Testis (tissue), 3 donors: ENCODE data around the gene NBDY. TPM values are rescaled to one million over a fixed set of nuclear protein-coding genes. Genes with fewer than 3 reads are reported as not detected.

Experiments used
- DNase-seq: peaks from one replicate; pipeline ENCODE4 v3.0.0-alpha.2; 2019
- H3K27ac ChIP-seq, 2 donors: fragments of 200-600 bp; sonication (generic); one replicate each; pipeline ENCODE4 v1.5.1; 2019
- H3K27me3 ChIP-seq: fragments of 200-600 bp; sonication (generic); one replicate; pipeline ENCODE4 v1.5.1; 2019
- H3K36me3 ChIP-seq: fragments of 200-600 bp; sonication (generic); one replicate; pipeline ENCODE4 v1.5.1; 2017; ENCODE audit warnings: low read depth; ENCODE audit errors: missing control alignments
- H3K4me1 ChIP-seq: fragments of 200-600 bp; sonication (generic); one replicate; pipeline ENCODE4 v1.5.1; 2019
- H3K4me3 ChIP-seq, 2 donors: fragments of 200-600 bp; sonication (generic); one replicate each; pipeline ENCODE4 v1.5.1; 2017 to 2019
- H3K9me3 ChIP-seq: fragments of 200-600 bp; sonication (generic); one replicate; pipeline ENCODE4 v1.5.1; 2017
- POLR2A ChIP-seq: fragments of 450-650 bp; IDR thresholded peaks from one replicate; pipeline ENCODE4 v1.6.1; 2017; ENCODE audit warnings: antibody characterized with exemption, mild to moderate bottlenecking, moderate library complexity
- WGBS, 2 donors: methylation state at CpG; one replicate each; pipeline ENCODE4 v1.1.5; 2018; 5-methylcytosine and 5-hydroxymethylcytosine counted together
- intact Hi-C: fragments of 100-400 bp; cut with DNase I; formaldehyde crosslinking; loops from one replicate; pipeline ENCODE4 v1.15.1; 2023; ENCODE audit warnings: low total_unique reads
- polyA plus RNA-seq: library from polyadenylated mRNA; stranded (reverse); fragments of 350-450 nt; fragmentation: Illumina TruSeq; extraction: RNeasy Lipid Tissue Mini Kit (QIAGEN cat#74804); gene quantifications from one replicate; pipeline ENCODE4 v1.2.3, GENCODE V29; 2014; ENCODE audit warnings: low read depth, low replicate concordance; ENCODE audit not compliant: insufficient read depth
- total RNA-seq, 2 donors: library from RNA; depleted of rRNA; stranded (reverse); fragments of >200 nt; gene quantifications; one replicate each; pipeline ENCODE4 v1.2.3, GENCODE V29; 2016
- TF ChIP-seq, protein P1 (sequence below), 3 experiments: fragments of 450-650 bp in 2 of 3; fragments of 200-600 bp in 1 of 3; sonication (generic) in 1 of 3; IDR thresholded peaks; one replicate each; pipeline ENCODE4 v1.5.1; 2016 to 2019; ENCODE audit warnings: antibody characterized with exemption in 3 of 3, mild to moderate bottlenecking in 2 of 3, moderate library complexity in 1 of 3

Gene NBDY
- total and polyA plus RNA-seq, 3 donors from 2014 or later = 26.1 to 33.1 (median 30.9) TPM

DNA sequence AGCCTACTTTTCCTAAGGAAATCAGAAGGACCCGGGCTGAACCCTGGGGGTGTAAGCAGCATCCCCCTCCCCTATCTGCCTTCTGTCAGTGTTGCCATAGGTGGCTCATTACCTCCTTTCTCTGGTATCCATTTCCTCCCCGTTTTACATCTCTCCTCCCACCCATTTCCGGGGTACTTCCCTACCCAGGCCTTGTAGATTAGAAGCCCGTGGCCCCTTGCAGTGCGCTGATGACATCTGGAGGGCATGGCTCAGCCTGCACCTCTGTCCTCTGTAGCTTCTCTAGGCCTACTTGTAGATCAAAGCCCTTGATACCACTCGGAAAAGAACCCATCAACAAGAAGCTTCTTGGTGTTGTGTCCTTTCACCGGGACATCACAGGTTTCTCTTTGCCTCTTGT is 71.8 kb downstream of the NBDY start:
- no peaks in the 10 kb centered on the region for H3K9me3 ChIP-seq
- no peak overlapping the region for H3K27ac ChIP-seq
- H3K27me3 ChIP-seq = no peaks in the 10 kb centered on the region
- no peak overlapping the region for H3K4me3 ChIP-seq
- no peaks in the 10 kb centered on the region for H3K36me3 ChIP-seq
- H3K4me1 ChIP-seq = no peaks in the 10 kb centered on the region
- intact Hi-C loops = no loop called here
- no peak for DNase-seq
- no peak for TF ChIP-seq POLR2A
- TF ChIP-seq, protein P1, sequence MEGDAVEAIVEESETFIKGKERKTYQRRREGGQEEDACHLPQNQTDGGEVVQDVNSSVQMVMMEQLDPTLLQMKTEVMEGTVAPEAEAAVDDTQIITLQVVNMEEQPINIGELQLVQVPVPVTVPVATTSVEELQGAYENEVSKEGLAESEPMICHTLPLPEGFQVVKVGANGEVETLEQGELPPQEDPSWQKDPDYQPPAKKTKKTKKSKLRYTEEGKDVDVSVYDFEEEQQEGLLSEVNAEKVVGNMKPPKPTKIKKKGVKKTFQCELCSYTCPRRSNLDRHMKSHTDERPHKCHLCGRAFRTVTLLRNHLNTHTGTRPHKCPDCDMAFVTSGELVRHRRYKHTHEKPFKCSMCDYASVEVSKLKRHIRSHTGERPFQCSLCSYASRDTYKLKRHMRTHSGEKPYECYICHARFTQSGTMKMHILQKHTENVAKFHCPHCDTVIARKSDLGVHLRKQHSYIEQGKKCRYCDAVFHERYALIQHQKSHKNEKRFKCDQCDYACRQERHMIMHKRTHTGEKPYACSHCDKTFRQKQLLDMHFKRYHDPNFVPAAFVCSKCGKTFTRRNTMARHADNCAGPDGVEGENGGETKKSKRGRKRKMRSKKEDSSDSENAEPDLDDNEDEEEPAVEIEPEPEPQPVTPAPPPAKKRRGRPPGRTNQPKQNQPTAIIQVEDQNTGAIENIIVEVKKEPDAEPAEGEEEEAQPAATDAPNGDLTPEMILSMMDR (IDR thresholded peaks at IDR 0.05) = no peak
- WGBS, 2 donors = 77 to 84% methylated on average over 6 to 7 of the region's 7 CpGs

DNA sequence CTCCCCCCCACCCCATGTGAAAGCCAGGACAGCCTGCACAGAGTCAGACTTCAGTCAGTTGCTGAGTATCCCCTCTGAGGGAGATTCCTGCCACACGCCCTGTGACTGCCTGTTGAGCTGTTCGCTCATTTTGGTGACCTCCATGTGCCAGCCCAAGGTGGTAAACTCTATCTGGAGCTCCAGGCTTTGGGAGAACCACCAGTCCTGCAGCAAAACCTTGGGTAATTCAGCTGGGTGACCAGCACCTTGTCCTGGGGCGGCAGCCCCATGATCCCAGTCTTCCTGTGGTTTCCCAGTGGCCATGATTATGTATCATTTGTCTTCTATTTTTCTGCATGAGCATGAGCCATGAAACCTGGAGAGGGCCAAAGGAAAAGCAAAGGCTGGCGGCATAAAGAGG is 73.4 kb downstream of the NBDY start:
- H3K27me3 ChIP-seq = no peaks in the 10 kb centered on the region
- TF ChIP-seq, protein P1 (IDR thresholded peaks at IDR 0.05) = no peak
- TF ChIP-seq POLR2A = no peak
- no peak overlapping the region for H3K27ac ChIP-seq
- WGBS, 2 donors = 96 to 100% methylated on average over 1 to 4 of the region's 4 CpGs
- H3K9me3 ChIP-seq = no peaks in the 10 kb centered on the region
- H3K4me1 ChIP-seq = no peaks in the 10 kb centered on the region
- H3K4me3 ChIP-seq = no peak overlapping the region
- DNase-seq = no peak
- no peaks in the 10 kb centered on the region for H3K36me3 ChIP-seq
- intact Hi-C loops = no loop called here

DNA sequence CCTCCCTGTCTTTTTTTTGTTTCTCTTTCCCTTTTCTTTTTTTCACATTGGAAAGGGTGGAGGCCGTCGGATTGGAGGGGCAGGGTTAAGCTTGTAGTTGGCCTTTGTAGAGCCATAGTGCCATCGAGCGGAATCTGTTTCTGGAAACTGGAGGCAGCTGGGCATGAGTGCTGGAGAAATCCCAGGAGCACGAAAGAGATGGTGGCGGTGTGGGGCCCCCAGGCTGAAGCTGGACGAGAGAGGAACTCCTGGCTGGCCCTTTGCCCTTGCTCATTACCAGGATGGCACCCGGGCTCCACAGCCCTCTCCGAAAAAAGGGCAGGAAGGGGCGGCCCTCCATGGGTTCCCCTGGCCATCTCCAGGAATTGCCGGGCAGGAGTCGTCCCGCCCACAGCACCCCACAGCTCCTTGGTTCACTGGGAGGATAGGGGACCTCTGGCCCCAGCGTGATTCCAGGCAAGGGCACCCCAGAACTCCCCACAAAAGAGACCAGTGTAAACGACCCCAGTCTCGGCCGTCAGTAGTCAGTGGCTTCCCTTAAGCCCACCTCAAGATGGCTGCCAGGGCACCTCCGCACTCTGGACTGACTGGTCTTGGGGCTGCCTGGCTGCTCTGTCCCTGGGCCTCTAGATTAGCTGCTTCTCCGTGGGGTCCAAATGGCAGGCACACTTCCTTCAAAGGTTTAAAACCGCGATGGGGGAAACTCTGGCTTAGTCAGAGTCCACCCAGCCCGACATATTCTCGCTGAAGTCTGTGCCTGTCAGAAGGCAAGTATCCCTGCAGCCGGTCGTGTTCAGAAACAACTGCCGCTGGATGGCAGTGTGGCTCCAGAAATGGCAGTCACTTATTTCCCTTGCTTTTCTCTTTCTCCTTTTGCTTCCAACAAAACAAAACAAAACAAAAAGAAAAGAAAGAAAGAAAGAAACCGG is 74.1 kb downstream of the NBDY start:
- TF ChIP-seq POLR2A = no peak
- TF ChIP-seq, protein P1 (IDR thresholded peaks at IDR 0.05) = peak in 2 of 3 experiments; percentile 23 to 32
- intact Hi-C loops = no loop called here
- DNase-seq = peak; percentile 62

DNA sequence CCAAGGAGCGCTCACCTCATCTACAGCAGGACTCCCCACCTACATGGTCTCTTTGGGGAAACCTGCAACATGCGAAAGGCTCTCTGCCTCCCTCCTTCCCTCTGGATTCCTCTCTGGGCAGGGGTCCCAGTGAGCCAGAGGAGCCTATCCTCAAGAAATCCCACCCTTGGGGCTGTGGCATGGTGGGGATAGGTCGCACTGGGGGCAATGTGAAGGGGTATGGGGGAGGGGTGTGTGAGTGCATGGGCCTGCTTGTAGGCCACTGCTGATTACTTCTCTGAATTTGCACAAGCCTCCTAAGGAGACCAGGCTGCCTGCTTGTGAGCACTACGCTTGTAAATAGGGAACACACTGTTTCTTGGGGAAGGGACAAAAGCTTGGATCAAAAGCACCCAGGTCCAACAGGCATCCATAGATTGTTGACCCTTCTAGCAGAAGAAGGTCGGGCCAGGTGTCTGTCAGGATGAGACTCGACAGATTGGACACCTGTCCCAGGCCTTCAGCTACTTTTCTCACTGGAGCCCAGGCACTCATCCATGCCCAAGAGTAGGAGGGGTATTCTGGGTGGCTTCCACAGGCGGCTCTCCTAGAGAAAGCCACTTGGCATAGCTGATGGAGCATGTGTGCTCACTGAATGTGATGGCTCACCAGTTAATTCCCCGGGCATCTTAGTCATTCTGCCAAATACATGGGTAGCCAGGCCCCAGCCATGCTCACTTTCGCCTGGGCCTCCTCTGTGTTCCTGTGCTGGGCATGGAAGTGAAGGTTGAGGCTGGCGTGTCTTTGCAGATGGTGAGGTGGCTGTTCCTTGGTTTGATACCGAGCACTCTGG is 75.0 kb downstream of the NBDY start:
- H3K27ac ChIP-seq = no peak overlapping the region
- no peak overlapping the region for H3K4me3 ChIP-seq
- WGBS, 2 donors = 46 to 84% methylated on average over 2 to 9 of the region's 11 CpGs
- no peaks in the 10 kb centered on the region for H3K36me3 ChIP-seq
- no peaks in the 10 kb centered on the region for H3K9me3 ChIP-seq
- intact Hi-C loops = no loop called here
- no peak for DNase-seq
- H3K4me1 ChIP-seq = no peaks in the 10 kb centered on the region
- H3K27me3 ChIP-seq = no peaks in the 10 kb centered on the region
- TF ChIP-seq, protein P1 (IDR thresholded peaks at IDR 0.05) = no peak
- TF ChIP-seq POLR2A = no peak

More for the DNA sequence above, 74.1 kb downstream of the NBDY start:
- Histone ChIP-seq H3K4me1 (no peaks in the 10 kb centered on the region), H3K4me3 (no peak overlapping the region), H3K27me3 (no peaks in the 10 kb centered on the region), H3K36me3 (no peaks in the 10 kb centered on the region), H3K27ac (no peak overlapping the region), H3K9me3 (no peaks in the 10 kb centered on the region)
- WGBS, 2 donors = 37 to 46% methylated on average over 12 to 19 of the region's 27 CpGs
